Endothelial cell of umbilical vein (primary cell): ENCODE measurements around the gene ALOX15. TPM values are rescaled to one million over a fixed set of nuclear protein-coding genes. Genes with fewer than 3 reads are reported as not detected.

ENCODE experiments used
- BruUV-seq: library from RNA; stranded (reverse); fragments of 400-500 nt; replicated peaks from 2 replicates; lab custom pipeline; 2021; lab: Mats Ljungman, UMichigan
- CTCF ChIA-PET: fragments of 300-600, 350-600 bp; sonication (Branson Sonifier 250); formaldehyde crosslinking; loops from one replicate; lab custom pipeline; 2021; ENCODE audit warnings: antibody characterized with exemption, inconsistent platforms; lab: Charles Lee
- POLR2A ChIA-PET: fragments of 300-600, 350-600 bp; sonication (Branson Sonifier 250); formaldehyde crosslinking; loops from one replicate; lab custom pipeline; 2021; ENCODE audit warnings: antibody characterized with exemption, inconsistent platforms; lab: Charles Lee
- DNase-seq: peaks from one replicate; pipeline ENCODE4 v3.0.0-alpha.2; 2011; ENCODE audit warnings: low read depth, low spot score
- FAIRE-seq: peaks from 2 replicates; lab custom pipeline; 2011; peaks lifted over from hg19 to GRCh38; lab: Jason Lieb, UNC
- H2AFZ ChIP-seq: 2 replicates; pipeline ENCODE4 v1.6.0; 2012; ENCODE audit warnings: low read depth, low read length, control low read depth, inconsistent platforms
- H3K27ac ChIP-seq: 2 replicates; pipeline ENCODE4 v1.5.1; 2011; ENCODE audit warnings: low read depth, mild to moderate bottlenecking, control low read depth, low read length, moderate library complexity; ENCODE audit not compliant: insufficient read depth
- H3K27me3 ChIP-seq, 2 experiments: 2 replicates each; pipeline versions ENCODE4 v1.6.0 to v1.6.1; 2011; ENCODE audit warnings: low read length in 2 of 2, mixed read lengths in 1 of 2; ENCODE audit not compliant: control insufficient read depth in 2 of 2, insufficient read depth in 2 of 2
- H3K36me3 ChIP-seq, 2 experiments: 2 replicates in 1 of 2; 3 replicates in 1 of 2; pipeline ENCODE4 v1.5.1; 2011; ENCODE audit warnings: low read length in 2 of 2, mild to moderate bottlenecking in 1 of 2, moderate library complexity in 1 of 2; ENCODE audit not compliant: control insufficient read depth in 2 of 2, insufficient read depth in 2 of 2; ENCODE audit errors: extremely low read depth in 1 of 2
- H3K4me1 ChIP-seq: 3 replicates; pipeline ENCODE4 v1.5.1; 2011; ENCODE audit warnings: mild to moderate bottlenecking, low read length; ENCODE audit not compliant: control insufficient read depth, insufficient read depth; ENCODE audit errors: extremely low read depth
- H3K4me2 ChIP-seq: 2 replicates; pipeline ENCODE4 v1.6.1; 2011; ENCODE audit warnings: low read length, control low read depth, mixed read lengths; ENCODE audit not compliant: insufficient read depth
- H3K4me3 ChIP-seq, 3 experiments: fragments of 200-600 bp in 1 of 3; sonication (generic), shearing (Covaris generic) in 1 of 3; replicated peaks in 1 of 3; 2 replicates each; pipeline ENCODE4 v1.5.1; 2011 to 2016; ENCODE audit warnings: control low read depth in 3 of 3, low read length in 3 of 3, mild to moderate bottlenecking in 2 of 3, inconsistent platforms in 1 of 3, low read depth in 1 of 3, moderate library complexity in 1 of 3; ENCODE audit not compliant: insufficient read depth in 1 of 3
- H3K79me2 ChIP-seq: 2 replicates; pipeline ENCODE4 v1.6.0; 2012; ENCODE audit warnings: low read length, inconsistent platforms; ENCODE audit not compliant: control insufficient read depth, insufficient read depth
- H3K9ac ChIP-seq: replicated peaks from 2 replicates; pipeline ENCODE3; 2011; ENCODE audit warnings: low read length, control low read depth; ENCODE audit not compliant: insufficient read depth; ENCODE audit errors: extremely low read depth
- H3K9me1 ChIP-seq: replicated peaks from 3 replicates; pipeline ENCODE4 v1.6.0; 2011; ENCODE audit warnings: mild to moderate bottlenecking, low read length; ENCODE audit not compliant: control insufficient read depth, insufficient read depth; ENCODE audit errors: extremely low read depth
- H3K9me3 ChIP-seq: replicated peaks from 2 replicates; pipeline ENCODE4 v1.5.1; 2012; ENCODE audit warnings: low read length, inconsistent platforms; ENCODE audit not compliant: control insufficient read depth, insufficient read depth
- H4K20me1 ChIP-seq: replicated peaks from 2 replicates; pipeline ENCODE3; 2011; ENCODE audit warnings: mild to moderate bottlenecking, low read length; ENCODE audit not compliant: control insufficient read depth, insufficient read depth; ENCODE audit errors: extremely low read depth
- EZH2 ChIP-seq: IDR thresholded peaks from 2 replicates; pipeline ENCODE4 v1.6.1; 2012; ENCODE audit warnings: borderline replicate concordance, low read depth, mild to moderate bottlenecking, moderate library complexity, low read length, inconsistent platforms; ENCODE audit not compliant: severe bottlenecking
- FOS ChIP-seq: IDR thresholded peaks from 2 replicates; pipeline ENCODE4 v1.6.1; 2011; ENCODE audit warnings: mild to moderate bottlenecking, low read length, moderate library complexity, borderline replicate concordance; ENCODE audit not compliant: insufficient read depth
- GATA2 ChIP-seq: IDR thresholded peaks from 2 replicates; pipeline ENCODE4 v1.7.0; 2011; ENCODE audit warnings: low read depth, mild to moderate bottlenecking, moderate library complexity, mixed read lengths, low read length; ENCODE audit not compliant: insufficient read length, insufficient read depth
- JUN ChIP-seq: IDR thresholded peaks from 2 replicates; pipeline ENCODE4 v1.6.1; 2011; ENCODE audit warnings: borderline replicate concordance, low read depth; ENCODE audit not compliant: insufficient read length, insufficient read depth
- MYC ChIP-seq: IDR thresholded peaks from one replicate; pipeline ENCODE4 v1.6.1; 2011; ENCODE audit warnings: mild to moderate bottlenecking, low read depth, low read length
- POLR2A ChIP-seq: IDR thresholded peaks from 2 replicates; pipeline ENCODE4 v1.6.1; 2012; ENCODE audit warnings: low read depth, mild to moderate bottlenecking, control low read depth, low read length
- POLR2AphosphoS5 ChIP-seq: IDR thresholded peaks from 2 replicates; pipeline ENCODE4 v1.6.1; 2012; ENCODE audit warnings: low read depth, mild to moderate bottlenecking, control low read depth, low read length, moderate library complexity; ENCODE audit not compliant: insufficient read depth
- dilution Hi-C: fragments of 300-500 bp; cut with MboI; formaldehyde crosslinking; loops from one replicate; pipeline ENCODE4 v1.15.0; 2019; ENCODE audit warnings: low sequenced_read_pairs; ENCODE audit not compliant: extremely low pct_ligation_motif_present
- intact Hi-C: fragments of 100-400 bp; cut with micrococcal nuclease; formaldehyde crosslinking; loops from one replicate; pipeline ENCODE4 v1.10.0; 2022
- polyA plus RNA-seq, 4 experiments: library from polyadenylated mRNA; depleted of rRNA in 3 of 4; stranded (reverse) in 3 of 4; unstranded in 1 of 4; fragments of >200 nt; gene quantifications; 2 replicates each; pipeline versions ENCODE4 v1.2.1 to v1.2.3, GENCODE V29; 2011 to 2012; ENCODE audit warnings: missing spikeins in 1 of 4
- total RNA-seq: library from RNA; stranded (reverse); gene quantifications from 2 replicates; pipeline ENCODE4 v1.2.3, GENCODE V29; 2021
- TF ChIP-seq, protein P1 (sequence below), 2 donors: IDR thresholded peaks; 1 replicate in 1 of 2; 2 replicates in 1 of 2; pipeline ENCODE4 v1.5.1; 2011; ENCODE audit warnings: low read length in 2 of 2, mild to moderate bottlenecking in 2 of 2, moderate library complexity in 2 of 2, control low read depth in 1 of 2, inconsistent platforms in 1 of 2, low read depth in 1 of 2; ENCODE audit not compliant: insufficient read depth in 1 of 2; ENCODE audit errors: extremely low read depth in 1 of 2
- TF ChIP-seq, protein P2 (sequence below): IDR thresholded peaks from 2 replicates; pipeline ENCODE4 v1.6.1; 2011; ENCODE audit not compliant: insufficient read depth, insufficient read length

Gene ALOX15
- total and polyA plus RNA-seq, 2 donors (not counting 3 experiments of a cell fraction or from before 2014, with no cell fraction given) = not detected

DNA sequence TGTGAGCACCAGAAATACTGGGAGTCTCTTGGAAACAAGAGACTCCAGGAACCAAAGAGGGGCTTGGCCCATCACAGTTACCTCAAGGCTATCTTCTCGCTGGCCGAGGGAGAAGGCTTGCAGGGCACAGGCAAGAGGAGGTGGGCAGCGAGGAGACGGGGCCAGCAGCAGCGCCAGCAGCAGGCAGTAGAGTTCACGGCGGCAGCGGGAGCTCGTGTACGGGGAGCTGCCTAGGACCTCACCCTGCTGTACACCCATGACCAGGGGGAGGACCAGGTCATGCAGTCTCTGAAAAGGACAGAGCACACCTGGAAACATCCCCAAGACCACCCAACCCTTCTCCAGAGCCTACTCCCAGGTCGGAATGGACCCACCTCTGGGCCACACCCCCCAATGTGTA, 31.7 kb upstream of the ALOX15 start:
- H3K9me3 ChIP-seq = no peaks in the 10 kb centered on the region
- DNase-seq (no peak), FAIRE-seq (no peak)
- H3K36me3 ChIP-seq = peaks cover 13 to 39% of the 10 kb centered on the region in 2 experiments
- H3K79me2 ChIP-seq = no peaks in the 10 kb centered on the region
- intact Hi-C loops = no loop called here
- H2AFZ ChIP-seq = no peak overlapping the region
- H3K27me3 ChIP-seq = no peaks in the 10 kb centered on the region
- H3K4me2 ChIP-seq = no peak overlapping the region
- no peak overlapping the region for H3K4me3 ChIP-seq
- H4K20me1 ChIP-seq = no peaks in the 10 kb centered on the region
- peaks cover 4% of the 10 kb centered on the region for H3K4me1 ChIP-seq
- TF ChIP-seq, protein P1, sequence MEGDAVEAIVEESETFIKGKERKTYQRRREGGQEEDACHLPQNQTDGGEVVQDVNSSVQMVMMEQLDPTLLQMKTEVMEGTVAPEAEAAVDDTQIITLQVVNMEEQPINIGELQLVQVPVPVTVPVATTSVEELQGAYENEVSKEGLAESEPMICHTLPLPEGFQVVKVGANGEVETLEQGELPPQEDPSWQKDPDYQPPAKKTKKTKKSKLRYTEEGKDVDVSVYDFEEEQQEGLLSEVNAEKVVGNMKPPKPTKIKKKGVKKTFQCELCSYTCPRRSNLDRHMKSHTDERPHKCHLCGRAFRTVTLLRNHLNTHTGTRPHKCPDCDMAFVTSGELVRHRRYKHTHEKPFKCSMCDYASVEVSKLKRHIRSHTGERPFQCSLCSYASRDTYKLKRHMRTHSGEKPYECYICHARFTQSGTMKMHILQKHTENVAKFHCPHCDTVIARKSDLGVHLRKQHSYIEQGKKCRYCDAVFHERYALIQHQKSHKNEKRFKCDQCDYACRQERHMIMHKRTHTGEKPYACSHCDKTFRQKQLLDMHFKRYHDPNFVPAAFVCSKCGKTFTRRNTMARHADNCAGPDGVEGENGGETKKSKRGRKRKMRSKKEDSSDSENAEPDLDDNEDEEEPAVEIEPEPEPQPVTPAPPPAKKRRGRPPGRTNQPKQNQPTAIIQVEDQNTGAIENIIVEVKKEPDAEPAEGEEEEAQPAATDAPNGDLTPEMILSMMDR (IDR thresholded peaks at IDR 0.05; ENCODE audit: extremely low read depth in 1 of 2, insufficient read depth in 1 of 2, low read depth in 1 of 2, low read length in 2 of 2) = no peak
- TF ChIP-seq, protein P2, sequence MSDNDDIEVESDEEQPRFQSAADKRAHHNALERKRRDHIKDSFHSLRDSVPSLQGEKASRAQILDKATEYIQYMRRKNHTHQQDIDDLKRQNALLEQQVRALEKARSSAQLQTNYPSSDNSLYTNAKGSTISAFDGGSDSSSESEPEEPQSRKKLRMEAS = no peak
- TF ChIP-seq FOS = no peak
- TF ChIP-seq POLR2A = no peak
- no peak for TF ChIP-seq JUN
- POLR2A ChIA-PET = no interaction called here
- CTCF ChIA-PET = no interaction called here
- no peak overlapping the region for H3K9ac ChIP-seq
- H3K9me1 ChIP-seq = no peaks in the 10 kb centered on the region
- BruUV-seq = no TSS peak
- dilution Hi-C loops = no loop called here
- no peak overlapping the region for H3K27ac ChIP-seq

DNA sequence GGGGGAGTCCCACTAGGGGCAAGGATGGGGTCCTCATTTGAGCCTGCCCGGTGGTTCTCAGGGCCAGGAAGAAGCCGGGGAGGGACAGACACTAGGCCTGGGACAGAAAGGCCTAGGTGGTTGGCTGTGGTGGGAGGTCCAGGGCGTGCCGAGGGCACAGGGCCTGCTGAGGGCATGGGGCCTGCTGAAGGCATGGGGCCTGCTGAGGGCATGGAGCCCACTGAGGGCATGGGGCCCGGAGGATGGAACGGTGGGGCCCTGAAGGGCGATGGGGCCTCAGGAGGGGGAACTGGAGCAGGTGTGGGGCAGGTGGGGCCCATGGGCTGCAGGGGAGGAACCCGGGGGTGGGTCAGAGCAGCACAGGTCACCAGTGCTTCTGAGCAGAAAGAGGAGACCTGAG, 31.3 kb upstream of the ALOX15 start:
- dilution Hi-C loops = no loop called here
- H3K9me3 ChIP-seq = no peaks in the 10 kb centered on the region
- DNase-seq (no peak), FAIRE-seq (no peak)
- no peak overlapping the region for H3K4me2 ChIP-seq
- no peaks in the 10 kb centered on the region for H3K9me1 ChIP-seq
- H3K27me3 ChIP-seq = no peaks in the 10 kb centered on the region
- H3K79me2 ChIP-seq = no peaks in the 10 kb centered on the region
- no peak overlapping the region for H3K27ac ChIP-seq
- TSS peak; percentile 17 for BruUV-seq
- peaks cover 13 to 39% of the 10 kb centered on the region in 2 experiments for H3K36me3 ChIP-seq
- POLR2A ChIA-PET = no interaction called here
- H3K4me1 ChIP-seq = peaks cover 3% of the 10 kb centered on the region
- no peak for TF ChIP-seq EZH2
- no peak for TF ChIP-seq FOS
- TF ChIP-seq, protein P1 (IDR thresholded peaks at IDR 0.05; ENCODE audit: extremely low read depth in 1 of 2, insufficient read depth in 1 of 2, low read depth in 1 of 2, low read length in 2 of 2) = no peak
- TF ChIP-seq POLR2AphosphoS5 = no peak
- no peak for TF ChIP-seq GATA2
- no peak for TF ChIP-seq JUN
- no peak for TF ChIP-seq POLR2A
- TF ChIP-seq, protein P2 = no peak
- no peak for TF ChIP-seq MYC
- H3K9ac ChIP-seq = no peak overlapping the region
- intact Hi-C loops = no loop called here
- CTCF ChIA-PET = no interaction called here
- H2AFZ ChIP-seq = no peak overlapping the region
- no peak overlapping the region for H3K4me3 ChIP-seq
- H4K20me1 ChIP-seq = no peaks in the 10 kb centered on the region
